ENCODE data around the gene PTBP1. TPM values are rescaled to one million over a fixed set of nuclear protein-coding genes. Genes with fewer than 3 reads are reported as not detected.

PTBP1 gene
- total and polyA plus RNA-seq, 2 of the 13 experiments (the other 11 are each of a cell fraction or from before 2014, with no cell fraction given) = 195 to 288 TPM

- TF ChIP-seq, protein P1, sequence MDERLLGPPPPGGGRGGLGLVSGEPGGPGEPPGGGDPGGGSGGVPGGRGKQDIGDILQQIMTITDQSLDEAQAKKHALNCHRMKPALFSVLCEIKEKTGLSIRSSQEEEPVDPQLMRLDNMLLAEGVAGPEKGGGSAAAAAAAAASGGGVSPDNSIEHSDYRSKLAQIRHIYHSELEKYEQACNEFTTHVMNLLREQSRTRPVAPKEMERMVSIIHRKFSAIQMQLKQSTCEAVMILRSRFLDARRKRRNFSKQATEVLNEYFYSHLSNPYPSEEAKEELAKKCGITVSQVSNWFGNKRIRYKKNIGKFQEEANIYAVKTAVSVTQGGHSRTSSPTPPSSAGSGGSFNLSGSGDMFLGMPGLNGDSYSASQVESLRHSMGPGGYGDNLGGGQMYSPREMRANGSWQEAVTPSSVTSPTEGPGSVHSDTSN (CRISPR knock-in tag; IDR thresholded peaks at IDR 0.05) = peak; percentile 44; the same call in 1 of the 2 replicates
- peak; percentile 28; the same call in 1 of the 2 replicates for TF ChIP-seq ZMYM3 (CRISPR knock-in tag; IDR thresholded peaks at IDR 0.05)
- TF ChIP-seq RXRB (CRISPR knock-in tag; IDR thresholded peaks at IDR 0.05; ENCODE audit: borderline replicate concordance) = peak; percentile 71; the same call in 1 of the 2 replicates
- TF ChIP-seq, protein P2, sequence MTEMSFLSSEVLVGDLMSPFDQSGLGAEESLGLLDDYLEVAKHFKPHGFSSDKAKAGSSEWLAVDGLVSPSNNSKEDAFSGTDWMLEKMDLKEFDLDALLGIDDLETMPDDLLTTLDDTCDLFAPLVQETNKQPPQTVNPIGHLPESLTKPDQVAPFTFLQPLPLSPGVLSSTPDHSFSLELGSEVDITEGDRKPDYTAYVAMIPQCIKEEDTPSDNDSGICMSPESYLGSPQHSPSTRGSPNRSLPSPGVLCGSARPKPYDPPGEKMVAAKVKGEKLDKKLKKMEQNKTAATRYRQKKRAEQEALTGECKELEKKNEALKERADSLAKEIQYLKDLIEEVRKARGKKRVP (CRISPR knock-in tag; IDR thresholded peaks at IDR 0.05) = no peak
- no peak for TF ChIP-seq DDIT3 (CRISPR knock-in tag; IDR thresholded peaks at IDR 0.05)
- no peak for TF ChIP-seq PLRG1 (conservative IDR thresholded peaks at IDR 0.05)
- no peak for TF ChIP-seq FLYWCH1 (CRISPR knock-in tag; IDR thresholded peaks at IDR 0.05)
- TF ChIP-seq, protein P3, sequence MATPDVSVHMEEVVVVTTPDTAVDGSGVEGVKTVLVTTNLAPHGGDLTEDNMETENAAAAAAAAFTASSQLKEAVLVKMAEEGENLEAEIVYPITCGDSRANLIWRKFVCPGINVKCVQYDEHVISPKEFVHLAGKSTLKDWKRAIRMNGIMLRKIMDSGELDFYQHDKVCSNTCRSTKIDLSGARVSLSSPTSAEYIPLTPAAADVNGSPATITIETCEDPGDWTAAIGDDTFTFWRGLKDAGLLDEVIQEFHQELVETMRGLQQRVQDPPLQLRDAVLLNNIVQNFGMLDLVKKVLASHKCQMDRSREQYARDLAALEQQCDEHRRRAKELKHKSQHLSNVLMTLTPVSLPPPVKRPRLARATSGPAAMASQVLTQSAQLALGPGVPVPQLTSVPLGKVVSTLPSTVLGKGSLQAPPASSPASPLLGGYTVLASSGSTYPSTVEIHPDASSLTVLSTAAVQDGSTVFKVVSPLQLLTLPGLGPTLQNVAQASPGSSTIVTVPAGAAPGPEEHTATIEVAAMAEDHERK (CRISPR knock-in tag; IDR thresholded peaks at IDR 0.05; ENCODE audit: low read depth) = peak; percentile 81
- peak; percentile 86 for TF ChIP-seq HNRNPL (IDR thresholded peaks at IDR 0.05; ENCODE audit: low read depth, low read length)
- TF ChIP-seq ZNF510 (CRISPR knock-in tag; IDR thresholded peaks at IDR 0.05; ENCODE audit: low read depth) = peak; percentile 29; the same call in 1 of the 2 replicates
- TF ChIP-seq ZNF232 (CRISPR knock-in tag; IDR thresholded peaks at IDR 0.05; ENCODE audit: borderline replicate concordance) = no peak; the same call in 1 of the 2 replicates
- TF ChIP-seq ZNF253 (CRISPR knock-in tag; IDR thresholded peaks at IDR 0.05; ENCODE audit: borderline replicate concordance) = peak; percentile 54; the same call in 1 of the 2 replicates
- TF ChIP-seq, protein P4, sequence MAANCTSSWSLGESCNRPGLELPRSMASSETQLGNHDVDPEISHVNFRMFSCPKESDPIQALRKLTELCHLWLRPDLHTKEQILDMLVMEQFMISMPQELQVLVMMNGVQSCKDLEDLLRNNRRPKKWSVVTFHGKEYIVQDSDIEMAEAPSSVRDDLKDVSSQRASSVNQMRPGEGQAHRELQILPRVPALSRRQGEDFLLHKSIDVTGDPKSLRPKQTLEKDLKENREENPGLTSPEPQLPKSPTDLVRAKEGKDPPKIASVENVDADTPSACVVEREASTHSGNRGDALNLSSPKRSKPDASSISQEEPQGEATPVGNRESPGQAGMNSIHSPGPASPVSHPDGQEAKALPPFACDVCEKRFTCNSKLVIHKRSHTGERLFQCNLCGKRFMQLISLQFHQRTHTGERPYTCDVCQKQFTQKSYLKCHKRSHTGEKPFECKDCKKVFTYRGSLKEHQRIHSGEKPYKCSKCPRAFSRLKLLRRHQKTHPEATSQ (CRISPR knock-in tag; IDR thresholded peaks at IDR 0.05; ENCODE audit: borderline replicate concordance) = peak; percentile 92
- no peak for TF ChIP-seq MTA1 (CRISPR knock-in tag; IDR thresholded peaks at IDR 0.05; ENCODE audit: borderline replicate concordance)
- TF ChIP-seq, protein P5, sequence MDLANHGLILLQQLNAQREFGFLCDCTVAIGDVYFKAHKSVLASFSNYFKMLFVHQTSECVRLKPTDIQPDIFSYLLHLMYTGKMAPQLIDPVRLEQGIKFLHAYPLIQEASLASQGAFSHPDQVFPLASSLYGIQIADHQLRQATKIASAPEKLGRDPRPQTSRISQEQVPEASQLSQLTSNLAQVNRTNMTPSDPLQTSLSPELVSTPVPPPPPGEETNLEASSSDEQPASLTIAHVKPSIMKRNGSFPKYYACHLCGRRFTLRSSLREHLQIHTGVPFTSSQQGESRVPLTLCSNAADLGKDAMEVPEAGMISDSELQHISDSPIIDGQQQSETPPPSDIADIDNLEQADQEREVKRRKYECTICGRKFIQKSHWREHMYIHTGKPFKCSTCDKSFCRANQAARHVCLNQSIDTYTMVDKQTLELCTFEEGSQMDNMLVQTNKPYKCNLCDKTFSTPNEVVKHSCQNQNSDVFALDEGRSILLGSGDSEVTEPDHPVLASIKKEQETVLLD (CRISPR knock-in tag; IDR thresholded peaks at IDR 0.05; ENCODE audit: low read depth) = peak; percentile 37; the same call in 1 of the 2 replicates
- peak; percentile 68; the same call in 1 of the 2 replicates for TF ChIP-seq ZFP36L1 (CRISPR knock-in tag; IDR thresholded peaks at IDR 0.05)
- TF ChIP-seq ASH2L (IDR thresholded peaks at IDR 0.05; ENCODE audit: insufficient read length, low read depth, low read length) = peak; percentile 25
Measured at GRCh38 chr19:796692-797527, at the start of gene PTBP1 (continued).
